GM23248 (cell line): Measurements from ENCODE around the gene ANTKMT. TPM values are rescaled to one million over a fixed set of nuclear protein-coding genes. Genes with fewer than 3 reads are reported as not detected.

Experiments
- DNase-seq: peaks from one replicate; pipeline ENCODE4 v3.0.0-alpha.2; 2015
- H2AFZ ChIP-seq: fragments of 200-600 bp; sonication (generic); 2 replicates; pipeline ENCODE4 v1.6.1; 2016; ENCODE audit warnings: antibody characterized with exemption
- H3F3A ChIP-seq: fragments of 200-600 bp; sonication (generic); 2 replicates; pipeline ENCODE4 v1.6.1; 2016; ENCODE audit warnings: mild to moderate bottlenecking, antibody characterized with exemption, mixed run types; ENCODE audit not compliant: insufficient read depth
- H3K27ac ChIP-seq: fragments of 200-600 bp; sonication (generic); 2 replicates; pipeline ENCODE4 v1.5.1; 2016; ENCODE audit warnings: mild to moderate bottlenecking
- H3K27me3 ChIP-seq: fragments of 200-600 bp; sonication (generic); replicated peaks from 2 replicates; pipeline ENCODE4 v1.6.1; 2016; ENCODE audit warnings: mild to moderate bottlenecking; ENCODE audit not compliant: insufficient read depth
- H3K36me3 ChIP-seq: fragments of 200-600 bp; sonication (generic); 2 replicates; pipeline ENCODE4 v1.6.1; 2016; ENCODE audit warnings: low read depth, mild to moderate bottlenecking
- H3K4me1 ChIP-seq: fragments of 200-600 bp; sonication (generic); 2 replicates; pipeline ENCODE4 v1.6.1; 2016; ENCODE audit warnings: mild to moderate bottlenecking; ENCODE audit not compliant: insufficient read depth
- H3K4me2 ChIP-seq: fragments of 200-600 bp; sonication (generic); one replicate; pipeline ENCODE4 v1.6.1; 2016; ENCODE audit warnings: mild to moderate bottlenecking; ENCODE audit not compliant: unreplicated experiment
- H3K4me3 ChIP-seq: fragments of 200-600 bp; sonication (generic); 2 replicates; pipeline ENCODE4 v1.5.1; 2016; ENCODE audit warnings: mild to moderate bottlenecking
- H3K79me2 ChIP-seq: fragments of 200-600 bp; sonication (generic); 2 replicates; pipeline ENCODE4 v1.6.1; 2016; ENCODE audit warnings: mild to moderate bottlenecking; ENCODE audit not compliant: insufficient read depth
- H3K9ac ChIP-seq: fragments of 200-600 bp; sonication (generic); 2 replicates; pipeline ENCODE4 v1.6.1; 2016; ENCODE audit warnings: mild to moderate bottlenecking
- H3K9me2 ChIP-seq: fragments of 200-600 bp; sonication (generic); 2 replicates; pipeline ENCODE4 v1.6.1; 2016; ENCODE audit warnings: mixed run types, mild to moderate bottlenecking, moderate library complexity; ENCODE audit not compliant: insufficient read depth
- H3K9me3 ChIP-seq: fragments of 200-600 bp; sonication (generic); one replicate; pipeline ENCODE4 v1.6.1; 2017; ENCODE audit warnings: low read depth
- H4K20me1 ChIP-seq: fragments of 200-600 bp; sonication (generic); 2 replicates; pipeline ENCODE4 v1.6.0; 2016; ENCODE audit not compliant: insufficient read depth
- EZH2 ChIP-seq: fragments of 200-600 bp; sonication (generic); IDR thresholded peaks from 2 replicates; pipeline ENCODE4 v1.6.1; 2018; ENCODE audit warnings: antibody characterized with exemption, mild to moderate bottlenecking; ENCODE audit not compliant: insufficient read depth, poor library complexity, severe bottlenecking
- EZH2phosphoT487 ChIP-seq: fragments of 200-600 bp; sonication (generic); IDR thresholded peaks from 2 replicates; pipeline ENCODE4 v1.6.1; 2018; ENCODE audit warnings: antibody characterized with exemption, moderate library complexity, mild to moderate bottlenecking, low read depth; ENCODE audit not compliant: insufficient read depth
- WGBS, 2 experiments: methylation state at CpG; one replicate each; pipeline ENCODE4 v1.1.6; 2015 to 2017; ENCODE audit warnings: low lambda C conversion rate in 2 of 2, low coverage in 1 of 2; ENCODE audit errors: missing lambda C conversion rate in 2 of 2; 5-methylcytosine and 5-hydroxymethylcytosine counted together
- in situ Hi-C: fragments of 300-500 bp; cut with MboI; formaldehyde crosslinking; loops from 2 replicates; pipeline ENCODE4 v1.15.0; 2020
- polyA plus RNA-seq: library from polyadenylated mRNA; unstranded; fragments of >200 nt; fragmentation: Nextera tagmentation; extraction: Ambion mirVana; gene quantifications from 2 replicates; pipeline ENCODE4 v1.2.1, GENCODE V29; 2016
- total RNA-seq: library from RNA; depleted of rRNA; stranded (reverse); fragments of >200 nt; shearing (Covaris generic); gene quantifications from 2 replicates; pipeline ENCODE4 v1.2.3, GENCODE V29; 2014

The ANTKMT gene
- total and polyA plus RNA-seq, 2 experiments from 2014 or later: 33.5 to 34.8 TPM

GRCh38 chr16:733382-734207, 12.6 kb downstream of the ANTKMT start:
- no peaks in the 10 kb centered on the region for H3K9me2 ChIP-seq
- H3K27me3 ChIP-seq: no peaks in the 10 kb centered on the region
- H3K4me2 ChIP-seq: no peak overlapping the region
- H3F3A ChIP-seq: no peaks in the 10 kb centered on the region
- no peaks in the 10 kb centered on the region for H3K36me3 ChIP-seq
- no peaks in the 10 kb centered on the region for H4K20me1 ChIP-seq
- no peak overlapping the region for H2AFZ ChIP-seq
- no peak overlapping the region for H3K27ac ChIP-seq
- no peak overlapping the region for H3K4me3 ChIP-seq
- no peaks in the 10 kb centered on the region for H3K9me3 ChIP-seq
- in situ Hi-C loops: no loop called here
- WGBS, 2 experiments: 92% methylated on average over 26 to 30 of the region's 34 CpGs
- TF ChIP-seq EZH2phosphoT487: no peak
- no peak for TF ChIP-seq EZH2
- no peak overlapping the region for H3K9ac ChIP-seq
- H3K4me1 ChIP-seq: no peaks in the 10 kb centered on the region
- H3K79me2 ChIP-seq: no peaks in the 10 kb centered on the region
- no peak for DNase-seq

GRCh38 chr16:734208-734980, 13.4 kb downstream of the ANTKMT start:
- no peak overlapping the region for H3K4me3 ChIP-seq
- H3K27me3 ChIP-seq: no peaks in the 10 kb centered on the region
- no peak overlapping the region for H3K9ac ChIP-seq
- H3K4me1 ChIP-seq: no peaks in the 10 kb centered on the region
- 93 to 95% methylated on average over 46 to 49 of the region's 49 CpGs for WGBS, 2 experiments
- no peak overlapping the region for H3K4me2 ChIP-seq
- no peaks in the 10 kb centered on the region for H3K9me3 ChIP-seq
- no peaks in the 10 kb centered on the region for H4K20me1 ChIP-seq
- DNase-seq: no peak
- H3K9me2 ChIP-seq: no peaks in the 10 kb centered on the region
- no peaks in the 10 kb centered on the region for H3F3A ChIP-seq
- no peaks in the 10 kb centered on the region for H3K79me2 ChIP-seq
- no peaks in the 10 kb centered on the region for H3K36me3 ChIP-seq
- H3K27ac ChIP-seq: no peak overlapping the region
- TF ChIP-seq EZH2 (no peak), EZH2phosphoT487 (no peak)
- no peak overlapping the region for H2AFZ ChIP-seq
- in situ Hi-C loops: no loop called here

DNA sequence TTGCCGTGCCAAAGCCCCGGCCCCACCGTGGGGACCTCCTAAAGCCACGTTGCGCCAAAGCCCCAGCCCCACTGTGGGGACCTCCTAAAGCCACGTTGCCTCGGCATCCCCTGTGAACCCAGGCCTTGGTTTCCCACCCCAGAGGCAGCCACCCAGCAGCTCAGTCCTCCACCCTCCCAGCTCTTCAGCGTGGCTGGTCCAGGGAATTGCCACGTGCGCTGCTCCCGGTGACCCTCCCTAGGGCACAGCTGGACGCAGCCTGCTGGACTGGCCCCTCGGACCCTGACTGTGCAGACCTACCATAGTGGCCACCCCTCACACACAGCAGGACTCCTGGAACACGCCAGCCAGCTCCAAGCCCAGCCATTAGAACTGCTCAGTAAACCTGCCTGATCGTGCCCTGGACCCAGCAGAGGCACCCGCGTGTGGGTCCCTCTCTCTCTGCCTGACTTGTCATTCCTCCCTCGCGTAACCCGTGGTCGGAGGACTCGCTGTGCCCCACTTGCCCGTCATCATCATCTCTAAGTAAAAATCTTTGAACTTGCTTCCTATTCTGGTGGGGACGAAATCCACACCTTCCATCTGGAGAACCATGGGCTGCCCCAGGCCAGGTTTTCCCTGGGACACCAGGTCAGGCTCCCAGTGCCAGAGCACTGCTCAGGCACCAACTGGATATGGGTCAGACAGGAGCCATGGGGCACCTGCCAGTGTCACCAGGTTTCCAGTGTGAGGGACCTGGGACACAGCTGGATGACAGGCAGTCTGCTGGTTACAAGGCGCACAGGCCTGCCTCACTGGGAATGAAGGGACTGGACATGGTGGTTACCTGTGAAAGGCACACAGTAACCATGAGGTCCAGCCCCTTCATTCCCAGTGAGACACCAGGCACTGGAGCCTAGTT, 14.3 kb downstream of the ANTKMT start:
- Histone ChIP-seq H2AFZ (no peak overlapping the region), H3K36me3 (no peaks in the 10 kb centered on the region), H3K4me2 (no peak overlapping the region), H4K20me1 (no peaks in the 10 kb centered on the region), H3K4me3 (no peak overlapping the region), H3K4me1 (no peaks in the 10 kb centered on the region; the same call in 1 of the 2 replicates), H3K27me3 (no peaks in the 10 kb centered on the region), H3K9ac (no peak overlapping the region), H3K27ac (no peak overlapping the region), H3K79me2 (no peaks in the 10 kb centered on the region; the same call in 1 of the 2 replicates), H3K9me3 (no peaks in the 10 kb centered on the region), H3K9me2 (no peaks in the 10 kb centered on the region), H3F3A (no peaks in the 10 kb centered on the region)
- WGBS, 2 experiments: 92% methylated on average over 25 of the region's 25 CpGs
- DNase-seq: no peak
- TF ChIP-seq EZH2 (no peak), EZH2phosphoT487 (no peak)
- in situ Hi-C loops: no loop called here

GRCh38 chr16:735982-736453, 15.1 kb downstream of the ANTKMT start:
- in situ Hi-C loops: no loop called here
- TF ChIP-seq EZH2 (no peak), EZH2phosphoT487 (no peak)
- Histone ChIP-seq H3K36me3 (no peaks in the 10 kb centered on the region), H3K27me3 (no peaks in the 10 kb centered on the region), H2AFZ (no peak overlapping the region), H3K9ac (no peak overlapping the region), H4K20me1 (no peaks in the 10 kb centered on the region), H3F3A (no peaks in the 10 kb centered on the region), H3K79me2 (no peaks in the 10 kb centered on the region; the same call in 1 of the 2 replicates), H3K4me2 (no peak overlapping the region), H3K4me1 (no peaks in the 10 kb centered on the region; the same call in 1 of the 2 replicates), H3K27ac (no peak overlapping the region), H3K9me3 (no peaks in the 10 kb centered on the region), H3K4me3 (no peak overlapping the region), H3K9me2 (no peaks in the 10 kb centered on the region)
- whole genome bisulfite sequencing, 2 experiments: 93 to 96% methylated on average over 13 of the region's 13 CpGs
- DNase-seq: no peak
